Neutrophil (primary cell): Measurements from ENCODE around the gene C1orf21.

ENCODE experiments used
- H3K27ac ChIP-seq: fragments of 200-600 bp; sonication (generic); 2 replicates; pipeline ENCODE4 v1.5.1; 2016; ENCODE audit warnings: mild to moderate bottlenecking, moderate library complexity
- H3K27me3 ChIP-seq: fragments of 200-600 bp; sonication (generic); 2 replicates; pipeline ENCODE4 v1.6.0; 2016; ENCODE audit warnings: mild to moderate bottlenecking
- H3K36me3 ChIP-seq: fragments of 200-600 bp; sonication (generic); 2 replicates; pipeline ENCODE4 v1.5.1; 2017
- H3K4me1 ChIP-seq, 2 experiments: fragments of 200-600 bp in 1 of 2; sonication (generic) in 1 of 2; 1 replicate in 1 of 2; 2 replicates in 1 of 2; pipeline versions ENCODE4 v1.5.1 to v1.6.1; 2013 to 2016; ENCODE audit warnings: low read depth in 1 of 2, low read length in 1 of 2, mild to moderate bottlenecking in 1 of 2, moderate library complexity in 1 of 2; ENCODE audit not compliant: control insufficient read depth in 1 of 2, insufficient read depth in 1 of 2
- H3K4me3 ChIP-seq, 2 experiments: fragments of 200-600 bp in 1 of 2; sonication (generic) in 1 of 2; 1 replicate in 1 of 2; 2 replicates in 1 of 2; pipeline ENCODE4 v1.5.1; 2013 to 2016; ENCODE audit warnings: low read depth in 1 of 2, low read length in 1 of 2, mild to moderate bottlenecking in 1 of 2, moderate library complexity in 1 of 2
- H3K9me3 ChIP-seq: fragments of 200-600 bp; sonication (generic); 2 replicates; pipeline ENCODE4 v1.5.1; 2016
- CTCF ChIP-seq: fragments of 200-600 bp; sonication (generic); IDR thresholded peaks from 2 replicates; pipeline ENCODE4 v1.5.1; 2016; ENCODE audit warnings: antibody characterized with exemption

C1orf21 gene

GRCh38 chr1:184532199-184532598 lies 145.4 kb downstream of the C1orf21 start:
- Histone ChIP-seq H3K4me1 (no peaks in the 10 kb centered on the region), H3K36me3 (no peaks in the 10 kb centered on the region), H3K9me3 (no peaks in the 10 kb centered on the region), H3K27ac (no peak overlapping the region), H3K27me3 (no peaks in the 10 kb centered on the region), H3K4me3 (no peak overlapping the region)
- TF ChIP-seq CTCF, result no peak

- Histone ChIP-seq H3K27ac (no peak overlapping the region), H3K4me1 (no peaks in the 10 kb centered on the region), H3K4me3 (no peak overlapping the region)
Measured at GRCh38 chr1:184533049-184533448, 146.2 kb downstream of the C1orf21 start.

GRCh38 chr1:184533915-184534314 lies 147.1 kb downstream of the C1orf21 start:
- Histone ChIP-seq H3K4me3 (no peak overlapping the region), H3K27ac (no peak overlapping the region), H3K36me3 (no peaks in the 10 kb centered on the region), H3K27me3 (no peaks in the 10 kb centered on the region), H3K4me1 (no peaks in the 10 kb centered on the region), H3K9me3 (no peaks in the 10 kb centered on the region)
- TF ChIP-seq CTCF, result no peak

More at GRCh38 chr1:184533049-184533448, 146.2 kb downstream of the C1orf21 start:
- no peaks in the 10 kb centered on the region for H3K36me3 ChIP-seq
- H3K9me3 ChIP-seq, result no peaks in the 10 kb centered on the region
- TF ChIP-seq CTCF, result no peak
- H3K27me3 ChIP-seq, result no peaks in the 10 kb centered on the region

- Histone ChIP-seq H3K4me1 (no peaks in the 10 kb centered on the region), H3K36me3 (no peaks in the 10 kb centered on the region), H3K27ac (no peak overlapping the region), H3K4me3 (no peak overlapping the region), H3K9me3 (no peaks in the 10 kb centered on the region), H3K27me3 (no peaks in the 10 kb centered on the region)
- TF ChIP-seq CTCF, result no peak
Measured at GRCh38 chr1:184534690-184535089, 147.9 kb downstream of the C1orf21 start.

GRCh38 chr1:184535191-184535970 lies 148.6 kb downstream of the C1orf21 start:
- Histone ChIP-seq H3K36me3 (no peaks in the 10 kb centered on the region), H3K9me3 (no peaks in the 10 kb centered on the region), H3K4me3 (no peak overlapping the region), H3K27ac (no peak overlapping the region), H3K4me1 (no peaks in the 10 kb centered on the region), H3K27me3 (no peaks in the 10 kb centered on the region)
- no peak for TF ChIP-seq CTCF
